Measurements from ENCODE around the gene LCE3E.

LCE3E gene

DNA sequence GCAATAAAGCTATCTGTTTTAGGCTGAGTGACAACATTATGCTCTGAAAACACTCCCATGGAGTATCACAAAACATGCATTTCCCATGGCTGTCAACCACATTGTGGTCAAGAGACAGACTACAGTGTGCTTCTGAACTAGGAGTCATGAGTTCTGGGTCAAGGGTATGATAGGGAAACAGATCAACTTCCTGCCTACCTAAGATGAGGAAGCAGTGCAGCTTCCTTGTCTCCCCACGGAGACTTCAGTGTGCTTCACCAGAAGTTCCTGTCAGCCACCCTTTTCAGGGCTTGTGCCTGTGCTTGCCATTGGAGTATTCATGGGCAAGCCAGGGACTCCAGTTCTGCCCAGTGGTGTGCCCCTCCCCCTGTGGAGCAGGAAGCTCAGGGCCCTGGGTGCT is 19.9 kb downstream of the LCE3E start:
- Histone ChIP-seq H3K4me1 (ENCODE audit: control insufficient read depth, low read depth, low read length) (no peaks in the 10 kb centered on the region), H3K9ac (ENCODE audit: low read length) (no peak overlapping the region), H2BK15ac (replicated peaks; ENCODE audit: low read depth) (no peak overlapping the region), H3K27ac (ENCODE audit: low read depth, low read length) (no peak overlapping the region), H3K23ac (ENCODE audit: low read length) (no peak overlapping the region), H3K4me3 (ENCODE audit: low read length) (no peak overlapping the region), H4K5ac (ENCODE audit: low read length) (no peak overlapping the region), H2BK5ac (ENCODE audit: low read length) (no peak overlapping the region), H2AK5ac (ENCODE audit: low read length) (no peak overlapping the region), H3K18ac (ENCODE audit: low read length) (no peak overlapping the region), H3K4ac (ENCODE audit: low read depth, low read length) (no peak overlapping the region), H3K56ac (ENCODE audit: low read length) (no peak overlapping the region), H3K4me2 (ENCODE audit: low read length) (no peak overlapping the region), H3K27me3 (ENCODE audit: insufficient read depth, low read length, poor library complexity) (no peaks in the 10 kb centered on the region), H3K79me1 (ENCODE audit: low read length) (no peaks in the 10 kb centered on the region), H4K8ac (ENCODE audit: low read depth, low read length) (no peak overlapping the region), H3K79me2 (ENCODE audit: control insufficient read depth, insufficient read depth, low read length) (no peaks in the 10 kb centered on the region), H2BK120ac (ENCODE audit: low read depth, low read length) (no peak overlapping the region), H3K36me3 (ENCODE audit: control insufficient read depth, insufficient read depth, low read length) (no peaks in the 10 kb centered on the region)
- no CpG with 5 or more reads among the region's 1 CpG for WGBS (ENCODE audit: extremely low coverage, insufficient coverage, low lambda C conversion rate)
- DNase-seq = no peak

DNA sequence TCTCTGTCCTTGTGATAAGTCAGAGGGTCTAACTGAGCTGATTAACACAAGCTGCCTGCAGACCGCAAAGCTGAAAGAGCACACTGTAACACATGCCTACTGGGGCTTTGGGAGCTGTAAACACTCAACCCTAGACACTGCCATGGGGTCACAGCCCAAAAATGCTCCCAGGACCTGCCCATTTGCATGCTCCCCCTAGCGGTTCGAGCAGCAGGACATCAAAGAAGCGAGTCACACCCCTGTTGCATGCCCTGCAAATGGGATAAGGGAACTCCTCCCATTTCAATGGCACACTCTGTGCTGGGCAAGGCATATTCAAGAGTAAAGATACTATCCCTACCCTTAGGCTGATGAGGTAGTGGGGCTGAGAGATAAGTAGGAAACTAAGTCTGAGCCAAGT is 22.8 kb downstream of the LCE3E start:
- no peak overlapping the region for H2BK15ac ChIP-seq (replicated peaks; ENCODE audit: low read depth)
- no peak overlapping the region for H3K4ac ChIP-seq (ENCODE audit: low read depth, low read length)
- no peak overlapping the region for H2BK5ac ChIP-seq (ENCODE audit: low read length)
- H3K23ac ChIP-seq (ENCODE audit: low read length) = no peak overlapping the region
- no peaks in the 10 kb centered on the region for H3K27me3 ChIP-seq (ENCODE audit: insufficient read depth, low read length, poor library complexity)
- H3K9ac ChIP-seq (ENCODE audit: low read length) = no peak overlapping the region
- peak; percentile 14 for DNase-seq
- no peak overlapping the region for H3K4me3 ChIP-seq (ENCODE audit: low read length)
- WGBS (ENCODE audit: extremely low coverage, insufficient coverage, low lambda C conversion rate) = no CpG with 5 or more reads among the region's 4 CpGs
- H4K5ac ChIP-seq (ENCODE audit: low read length) = no peak overlapping the region
- H3K4me2 ChIP-seq (ENCODE audit: low read length) = no peak overlapping the region
- no peaks in the 10 kb centered on the region for H3K79me2 ChIP-seq (ENCODE audit: control insufficient read depth, insufficient read depth, low read length)
- H3K18ac ChIP-seq (ENCODE audit: low read length) = no peak overlapping the region
- H3K56ac ChIP-seq (ENCODE audit: low read length) = no peak overlapping the region
- H4K8ac ChIP-seq (ENCODE audit: low read depth, low read length) = no peak overlapping the region
- H3K79me1 ChIP-seq (ENCODE audit: low read length) = no peaks in the 10 kb centered on the region
- H2BK120ac ChIP-seq (ENCODE audit: low read depth, low read length) = no peak overlapping the region
- H3K27ac ChIP-seq (ENCODE audit: low read depth, low read length) = no peak overlapping the region
- H3K4me1 ChIP-seq (ENCODE audit: control insufficient read depth, low read depth, low read length) = no peaks in the 10 kb centered on the region
- no peak overlapping the region for H2AK5ac ChIP-seq (ENCODE audit: low read length)
- no peaks in the 10 kb centered on the region for H3K36me3 ChIP-seq (ENCODE audit: control insufficient read depth, insufficient read depth, low read length)

- Histone ChIP-seq H2BK120ac (ENCODE audit: low read depth, low read length) (no peak overlapping the region), H3K56ac (ENCODE audit: low read length) (no peak overlapping the region)
- WGBS (ENCODE audit: extremely low coverage, insufficient coverage, low lambda C conversion rate) = no CpG with 5 or more reads among the region's 2 CpGs
These were observed 26.7 kb downstream of the LCE3E start for GRCh38 chr1:152539901-152540300.

DNA sequence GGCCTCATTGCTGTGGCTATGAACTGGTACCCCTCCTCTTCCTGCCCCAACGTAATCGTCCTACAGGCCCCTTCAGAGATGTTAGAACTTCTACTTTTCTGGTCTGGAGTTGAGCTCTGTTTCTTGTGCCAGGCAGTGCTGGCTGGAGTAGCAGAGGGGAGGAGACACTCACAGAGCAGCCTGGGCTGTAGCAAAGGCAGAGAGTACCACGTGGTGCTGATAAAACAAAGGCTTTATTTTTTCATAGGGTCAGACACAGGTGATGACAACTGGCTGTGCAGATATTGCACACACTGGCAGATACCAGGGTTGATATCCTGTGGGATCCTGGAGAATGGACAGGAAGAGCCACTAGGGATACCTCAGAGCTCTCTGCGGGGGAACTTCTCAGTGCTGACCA is 29.1 kb downstream of the LCE3E start:
- DNase-seq = no peak
- no peaks in the 10 kb centered on the region for H3K4me1 ChIP-seq (ENCODE audit: control insufficient read depth, low read depth, low read length)
- no peak overlapping the region for H3K4ac ChIP-seq (ENCODE audit: low read depth, low read length)
- H3K18ac ChIP-seq (ENCODE audit: low read length) = no peak overlapping the region
- H2BK15ac ChIP-seq (replicated peaks; ENCODE audit: low read depth) = no peak overlapping the region
- no peaks in the 10 kb centered on the region for H3K36me3 ChIP-seq (ENCODE audit: control insufficient read depth, insufficient read depth, low read length)
- H3K79me1 ChIP-seq (ENCODE audit: low read length) = no peaks in the 10 kb centered on the region
- no peak overlapping the region for H3K27ac ChIP-seq (ENCODE audit: low read depth, low read length)
- no peak overlapping the region for H3K56ac ChIP-seq (ENCODE audit: low read length)
- H3K79me2 ChIP-seq (ENCODE audit: control insufficient read depth, insufficient read depth, low read length) = no peaks in the 10 kb centered on the region
- H3K27me3 ChIP-seq (ENCODE audit: insufficient read depth, low read length, poor library complexity) = no peaks in the 10 kb centered on the region
- H3K4me2 ChIP-seq (ENCODE audit: low read length) = no peak overlapping the region
- H2AK5ac ChIP-seq (ENCODE audit: low read length) = no peak overlapping the region
- no peak overlapping the region for H3K4me3 ChIP-seq (ENCODE audit: low read length)
- no peak overlapping the region for H4K8ac ChIP-seq (ENCODE audit: low read depth, low read length)
- H2BK120ac ChIP-seq (ENCODE audit: low read depth, low read length) = no peak overlapping the region
- H4K5ac ChIP-seq (ENCODE audit: low read length) = no peak overlapping the region
- WGBS (ENCODE audit: extremely low coverage, insufficient coverage, low lambda C conversion rate) = no CpG with 5 or more reads among the region's 4 CpGs
- no peak overlapping the region for H2BK5ac ChIP-seq (ENCODE audit: low read length)
- H3K23ac ChIP-seq (ENCODE audit: low read length) = no peak overlapping the region
- no peak overlapping the region for H3K9ac ChIP-seq (ENCODE audit: low read length)

More at GRCh38 chr1:152539901-152540300, 26.7 kb downstream of the LCE3E start:
- Histone ChIP-seq H3K79me1 (ENCODE audit: low read length) (no peaks in the 10 kb centered on the region), H2AK5ac (ENCODE audit: low read length) (no peak overlapping the region), H3K27me3 (ENCODE audit: insufficient read depth, low read length, poor library complexity) (no peaks in the 10 kb centered on the region), H3K4me1 (ENCODE audit: control insufficient read depth, low read depth, low read length) (no peaks in the 10 kb centered on the region), H3K4ac (ENCODE audit: low read depth, low read length) (no peak overlapping the region), H3K27ac (ENCODE audit: low read depth, low read length) (no peak overlapping the region), H3K4me2 (ENCODE audit: low read length) (no peak overlapping the region), H3K36me3 (ENCODE audit: control insufficient read depth, insufficient read depth, low read length) (no peaks in the 10 kb centered on the region), H3K79me2 (ENCODE audit: control insufficient read depth, insufficient read depth, low read length) (no peaks in the 10 kb centered on the region), H3K9ac (ENCODE audit: low read length) (no peak overlapping the region), H3K23ac (ENCODE audit: low read length) (no peak overlapping the region), H2BK15ac (replicated peaks; ENCODE audit: low read depth) (no peak overlapping the region), H3K4me3 (ENCODE audit: low read length) (no peak overlapping the region), H4K8ac (ENCODE audit: low read depth, low read length) (no peak overlapping the region), H2BK5ac (ENCODE audit: low read length) (no peak overlapping the region), H4K5ac (ENCODE audit: low read length) (no peak overlapping the region), H3K18ac (ENCODE audit: low read length) (no peak overlapping the region)
- peak; percentile 1 for DNase-seq

- H4K5ac ChIP-seq (ENCODE audit: low read length) = no peak overlapping the region
- WGBS (ENCODE audit: extremely low coverage, insufficient coverage, low lambda C conversion rate) = no CpG with 5 or more reads among the region's 3 CpGs
- H3K23ac ChIP-seq (ENCODE audit: low read length) = no peak overlapping the region
- no peak overlapping the region for H3K4me3 ChIP-seq (ENCODE audit: low read length)
- H3K36me3 ChIP-seq (ENCODE audit: control insufficient read depth, insufficient read depth, low read length) = no peaks in the 10 kb centered on the region
- no peaks in the 10 kb centered on the region for H3K79me1 ChIP-seq (ENCODE audit: low read length)
- no peak overlapping the region for H2BK5ac ChIP-seq (ENCODE audit: low read length)
- H3K4me1 ChIP-seq (ENCODE audit: control insufficient read depth, low read depth, low read length) = no peaks in the 10 kb centered on the region
- no peak overlapping the region for H3K27ac ChIP-seq (ENCODE audit: low read depth, low read length)
- no peak overlapping the region for H3K9ac ChIP-seq (ENCODE audit: low read length)
- no peaks in the 10 kb centered on the region for H3K27me3 ChIP-seq (ENCODE audit: insufficient read depth, low read length, poor library complexity)
- no peak overlapping the region for H2BK120ac ChIP-seq (ENCODE audit: low read depth, low read length)
- H4K8ac ChIP-seq (ENCODE audit: low read depth, low read length) = no peak overlapping the region
- no peaks in the 10 kb centered on the region for H3K79me2 ChIP-seq (ENCODE audit: control insufficient read depth, insufficient read depth, low read length)
- H3K56ac ChIP-seq (ENCODE audit: low read length) = no peak overlapping the region
- no peak for DNase-seq
- H2BK15ac ChIP-seq (replicated peaks; ENCODE audit: low read depth) = no peak overlapping the region
- no peak overlapping the region for H3K18ac ChIP-seq (ENCODE audit: low read length)
- H3K4me2 ChIP-seq (ENCODE audit: low read length) = no peak overlapping the region
- no peak overlapping the region for H2AK5ac ChIP-seq (ENCODE audit: low read length)
- H3K4ac ChIP-seq (ENCODE audit: low read depth, low read length) = no peak overlapping the region
These were observed 30.8 kb downstream of the LCE3E start for GRCh38 chr1:152535774-152536173.

GRCh38 chr1:152533327-152533938 is 33.1 kb downstream of the LCE3E start:
- Histone ChIP-seq H3K9ac (ENCODE audit: low read length) (no peak overlapping the region), H2AK5ac (ENCODE audit: low read length) (no peak overlapping the region), H3K4ac (ENCODE audit: low read depth, low read length) (no peak overlapping the region), H4K8ac (ENCODE audit: low read depth, low read length) (no peak overlapping the region), H3K4me1 (ENCODE audit: control insufficient read depth, low read depth, low read length) (no peaks in the 10 kb centered on the region), H2BK120ac (ENCODE audit: low read depth, low read length) (no peak overlapping the region), H2BK15ac (replicated peaks; ENCODE audit: low read depth) (no peak overlapping the region), H3K18ac (ENCODE audit: low read length) (no peak overlapping the region), H3K4me3 (ENCODE audit: low read length) (no peak overlapping the region), H3K4me2 (ENCODE audit: low read length) (no peak overlapping the region), H3K36me3 (ENCODE audit: control insufficient read depth, insufficient read depth, low read length) (no peaks in the 10 kb centered on the region), H3K79me2 (ENCODE audit: control insufficient read depth, insufficient read depth, low read length) (no peaks in the 10 kb centered on the region), H3K27me3 (ENCODE audit: insufficient read depth, low read length, poor library complexity) (no peaks in the 10 kb centered on the region), H3K23ac (ENCODE audit: low read length) (no peak overlapping the region), H3K56ac (ENCODE audit: low read length) (no peak overlapping the region), H3K27ac (ENCODE audit: low read depth, low read length) (no peak overlapping the region), H3K79me1 (ENCODE audit: low read length) (no peaks in the 10 kb centered on the region), H2BK5ac (ENCODE audit: low read length) (no peak overlapping the region), H4K5ac (ENCODE audit: low read length) (no peak overlapping the region)
- DNase-seq = peak; percentile 57
- no CpG with 5 or more reads among the region's 7 CpGs for WGBS (ENCODE audit: extremely low coverage, insufficient coverage, low lambda C conversion rate)

Data from mesendoderm (in vitro differentiated cells).